A673 (cell line): Measurements from ENCODE around the gene ZMYM4.

Source experiments
- EZH2 ChIP-seq: fragments of 200-600 bp; sonication (generic); IDR thresholded peaks from 2 replicates; pipeline ENCODE4 v1.6.1; 2017; ENCODE audit warnings: borderline replicate concordance, low read depth, mild to moderate bottlenecking, mixed read lengths, antibody characterized with exemption, low read length; ENCODE audit not compliant: poor library complexity, severe bottlenecking
- TF ChIP-seq, protein P1 (sequence below): fragments of 300-800, 200-600 bp; sonication (generic); conservative IDR thresholded peaks from 2 replicates; pipeline ENCODE4 v1.5.1; 2017; ENCODE audit warnings: low read depth, mild to moderate bottlenecking, antibody characterized with exemption, low read length, moderate library complexity, mixed read lengths

DNA sequence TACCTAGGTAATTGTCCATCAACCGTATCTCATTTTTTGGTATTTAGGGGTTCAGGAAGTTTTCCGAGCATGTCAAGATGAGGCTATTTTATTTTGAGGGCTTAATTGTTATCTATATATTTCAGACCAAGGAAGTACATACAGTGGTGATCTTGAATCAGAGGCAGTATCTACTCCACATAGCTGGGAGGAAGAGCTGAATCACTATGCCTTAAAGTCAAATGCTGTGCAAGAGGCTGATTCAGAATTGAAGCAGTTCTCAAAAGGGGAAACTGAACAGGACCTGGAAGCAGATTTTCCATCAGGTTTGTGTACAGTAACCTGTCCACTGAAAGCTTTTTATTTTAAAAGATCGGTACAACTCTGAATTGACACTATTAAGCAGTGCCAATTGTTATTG is 130.2 kb downstream of the ZMYM4 start:
- TF ChIP-seq, protein P1, sequence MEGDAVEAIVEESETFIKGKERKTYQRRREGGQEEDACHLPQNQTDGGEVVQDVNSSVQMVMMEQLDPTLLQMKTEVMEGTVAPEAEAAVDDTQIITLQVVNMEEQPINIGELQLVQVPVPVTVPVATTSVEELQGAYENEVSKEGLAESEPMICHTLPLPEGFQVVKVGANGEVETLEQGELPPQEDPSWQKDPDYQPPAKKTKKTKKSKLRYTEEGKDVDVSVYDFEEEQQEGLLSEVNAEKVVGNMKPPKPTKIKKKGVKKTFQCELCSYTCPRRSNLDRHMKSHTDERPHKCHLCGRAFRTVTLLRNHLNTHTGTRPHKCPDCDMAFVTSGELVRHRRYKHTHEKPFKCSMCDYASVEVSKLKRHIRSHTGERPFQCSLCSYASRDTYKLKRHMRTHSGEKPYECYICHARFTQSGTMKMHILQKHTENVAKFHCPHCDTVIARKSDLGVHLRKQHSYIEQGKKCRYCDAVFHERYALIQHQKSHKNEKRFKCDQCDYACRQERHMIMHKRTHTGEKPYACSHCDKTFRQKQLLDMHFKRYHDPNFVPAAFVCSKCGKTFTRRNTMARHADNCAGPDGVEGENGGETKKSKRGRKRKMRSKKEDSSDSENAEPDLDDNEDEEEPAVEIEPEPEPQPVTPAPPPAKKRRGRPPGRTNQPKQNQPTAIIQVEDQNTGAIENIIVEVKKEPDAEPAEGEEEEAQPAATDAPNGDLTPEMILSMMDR: no peak
- no peak for TF ChIP-seq EZH2
